Activated T-helper 2 cell treated with anti-CD3 and anti-CD28 coated beads, Interferon-gamma antibody, Interleukin-2, Interleukin-4, amounts not matched to agents 10 μg/mL and 5 μg/mL and 100 μg/mL, durations not matched to agents 14 hours and 24 hours and 36 hours (primary cell): ENCODE measurements around the gene CACNA1I. TPM values are rescaled to one million over a fixed set of nuclear protein-coding genes. Genes with fewer than 3 reads are reported as not detected.

Source experiments
- DNase-seq: peaks from one replicate; pipeline ENCODE4 v3.0.0; 2021; ENCODE audit warnings: low spot score
- H3K27ac Mint-ChIP-seq: one replicate; pipeline ENCODE4 v1.8.0; 2021; ENCODE audit warnings: mixed read lengths
- H3K27me3 Mint-ChIP-seq: one replicate; pipeline ENCODE4 v1.8.0; 2021; ENCODE audit warnings: low read depth, mixed read lengths
- H3K36me3 Mint-ChIP-seq: one replicate; pipeline ENCODE4 v1.8.0; 2021; ENCODE audit warnings: low read depth, mixed read lengths
- H3K4me1 Mint-ChIP-seq: one replicate; pipeline ENCODE4 v1.8.0; 2021; ENCODE audit warnings: low read depth, mixed read lengths
- H3K4me3 Mint-ChIP-seq: one replicate; pipeline ENCODE4 v1.8.0; 2021; ENCODE audit warnings: low read depth, mild to moderate bottlenecking, moderate library complexity, mixed read lengths
- H3K9me3 Mint-ChIP-seq: one replicate; pipeline ENCODE4 v1.8.0; 2021; ENCODE audit warnings: mixed read lengths
- intact Hi-C: fragments of 100-400 bp; cut with micrococcal nuclease; formaldehyde crosslinking; loops from one replicate; pipeline ENCODE4 v1.15.1; 2023
- total RNA-seq: library from RNA; stranded (reverse); gene quantifications from 2 replicates; pipeline ENCODE4 v1.2.3, GENCODE V29; 2022

The CACNA1I gene
- total RNA-seq, 1 donor from 2014 or later, result 0.09 TPM

GRCh38 chr22:39545386-39546365 lies 24.9 kb upstream of the CACNA1I start:
- peak; percentile 56 for DNase-seq
- Mint-ChIP-seq H3K4me3 (no peak overlapping the region), H3K36me3 (no peaks in the 10 kb centered on the region), H3K27me3 (peaks cover 32% of the 10 kb centered on the region), H3K9me3 (no peaks in the 10 kb centered on the region), H3K27ac (no peak overlapping the region), H3K4me1 (peaks cover 6% of the 10 kb centered on the region)
- intact Hi-C loops, result no loop called here

GRCh38 chr22:39546889-39547586 lies 23.5 kb upstream of the CACNA1I start:
- Mint-ChIP-seq H3K27me3 (peaks cover 35% of the 10 kb centered on the region), H3K9me3 (no peaks in the 10 kb centered on the region), H3K36me3 (no peaks in the 10 kb centered on the region), H3K4me1 (peaks cover 6% of the 10 kb centered on the region), H3K4me3 (no peak overlapping the region), H3K27ac (no peak overlapping the region)
- no peak for DNase-seq
- intact Hi-C loops, result no loop called here

GRCh38 chr22:39547587-39547947 lies 23.0 kb upstream of the CACNA1I start:
- H3K27me3 Mint-ChIP-seq, result peaks cover 35% of the 10 kb centered on the region
- intact Hi-C loops, result no loop called here

GRCh38 chr22:39553429-39553828 lies 17.1 kb upstream of the CACNA1I start:
- Mint-ChIP-seq H3K9me3 (no peaks in the 10 kb centered on the region), H3K4me1 (peaks cover 2% of the 10 kb centered on the region), H3K4me3 (no peak overlapping the region), H3K27ac (no peak overlapping the region), H3K36me3 (no peaks in the 10 kb centered on the region), H3K27me3 (peaks cover 47% of the 10 kb centered on the region)
- intact Hi-C loops, result no loop called here
- no peak for DNase-seq

More at GRCh38 chr22:39547587-39547947, 23.0 kb upstream of the CACNA1I start:
- Mint-ChIP-seq H3K4me3 (no peak overlapping the region), H3K27ac (no peak overlapping the region), H3K9me3 (no peaks in the 10 kb centered on the region), H3K4me1 (peaks cover 6% of the 10 kb centered on the region), H3K36me3 (no peaks in the 10 kb centered on the region)
- no peak for DNase-seq

GRCh38 chr22:39554151-39554550 lies 16.4 kb upstream of the CACNA1I start:
- intact Hi-C loops, result loop anchor here (1.0 kb wide), 1 partner anchor 18 kb away; no protein-coding TSS in a partner anchor
- H3K27ac Mint-ChIP-seq, result no peak overlapping the region
- H3K4me1 Mint-ChIP-seq, result peaks cover 2% of the 10 kb centered on the region
- H3K9me3 Mint-ChIP-seq, result no peaks in the 10 kb centered on the region
- no peak for DNase-seq
- no peaks in the 10 kb centered on the region for H3K36me3 Mint-ChIP-seq
- no peak overlapping the region for H3K4me3 Mint-ChIP-seq
- peaks cover 51% of the 10 kb centered on the region for H3K27me3 Mint-ChIP-seq

GRCh38 chr22:39556970-39557841 lies 13.3 kb upstream of the CACNA1I start:
- no peaks in the 10 kb centered on the region for H3K9me3 Mint-ChIP-seq
- no peak overlapping the region for H3K27ac Mint-ChIP-seq
- H3K27me3 Mint-ChIP-seq, result peaks cover 49% of the 10 kb centered on the region
- H3K36me3 Mint-ChIP-seq, result no peaks in the 10 kb centered on the region
- no peak for DNase-seq
- H3K4me3 Mint-ChIP-seq, result peak overlapping the region; percentile 41
- intact Hi-C loops, result no loop called here
- H3K4me1 Mint-ChIP-seq, result peaks cover 2% of the 10 kb centered on the region

GRCh38 chr22:39558254-39558727 lies 12.3 kb upstream of the CACNA1I start:
- Mint-ChIP-seq H3K27me3 (peaks cover 42% of the 10 kb centered on the region), H3K4me3 (peak overlapping the region; percentile 17), H3K36me3 (no peaks in the 10 kb centered on the region), H3K4me1 (peaks cover 2% of the 10 kb centered on the region), H3K9me3 (no peaks in the 10 kb centered on the region), H3K27ac (no peak overlapping the region)
- no peak for DNase-seq
- intact Hi-C loops, result no loop called here

GRCh38 chr22:39558950-39559349 lies 11.6 kb upstream of the CACNA1I start:
- no peak for DNase-seq
- Mint-ChIP-seq H3K36me3 (no peaks in the 10 kb centered on the region), H3K4me3 (no peak overlapping the region), H3K4me1 (peaks cover 2% of the 10 kb centered on the region), H3K27ac (no peak overlapping the region), H3K9me3 (no peaks in the 10 kb centered on the region), H3K27me3 (peaks cover 42% of the 10 kb centered on the region)
- intact Hi-C loops, result no loop called here

- H3K27me3 Mint-ChIP-seq, result peaks cover 36% of the 10 kb centered on the region
- no peaks in the 10 kb centered on the region for H3K9me3 Mint-ChIP-seq
- intact Hi-C loops, result no loop called here
- DNase-seq, result no peak
- no peaks in the 10 kb centered on the region for H3K36me3 Mint-ChIP-seq
- H3K4me1 Mint-ChIP-seq, result peaks cover 2% of the 10 kb centered on the region
- no peak overlapping the region for H3K27ac Mint-ChIP-seq
- H3K4me3 Mint-ChIP-seq, result no peak overlapping the region
Measured at GRCh38 chr22:39559456-39560105, 11.0 kb upstream of the CACNA1I start.

- H3K36me3 Mint-ChIP-seq, result no peaks in the 10 kb centered on the region
- H3K27me3 Mint-ChIP-seq, result peaks cover 35% of the 10 kb centered on the region
- DNase-seq, result no peak
- H3K9me3 Mint-ChIP-seq, result no peaks in the 10 kb centered on the region
- intact Hi-C loops, result no loop called here
- peaks cover 2% of the 10 kb centered on the region for H3K4me1 Mint-ChIP-seq
- no peak overlapping the region for H3K27ac Mint-ChIP-seq
- H3K4me3 Mint-ChIP-seq, result no peak overlapping the region
Measured at GRCh38 chr22:39560127-39560526, 10.4 kb upstream of the CACNA1I start.

- DNase-seq, result no peak
- Mint-ChIP-seq H3K36me3 (no peaks in the 10 kb centered on the region), H3K27me3 (peaks cover 18% of the 10 kb centered on the region), H3K27ac (no peak overlapping the region), H3K4me3 (no peak overlapping the region), H3K4me1 (peaks cover 10% of the 10 kb centered on the region), H3K9me3 (peaks cover 8% of the 10 kb centered on the region)
- intact Hi-C loops, result no loop called here
Measured at GRCh38 chr22:39562839-39563489, 7.6 kb upstream of the CACNA1I start.
